Measurements from ENCODE around the gene FOXK1. TPM values are rescaled to one million over a fixed set of nuclear protein-coding genes. Genes with fewer than 3 reads are reported as not detected.

The FOXK1 gene
- total RNA-seq, 2 donors from 2014 or later = 32.3 to 32.5 TPM

- Mint-ChIP-seq H3K27ac (peak overlapping the region; percentile 99), H3K4me1 (peaks cover 14% of the 10 kb centered on the region), H3K36me3 (ENCODE audit: low read depth) (peaks cover 36% of the 10 kb centered on the region), H3K4me3 (peak overlapping the region; percentile 99), H3K27me3 (no peaks in the 10 kb centered on the region), H3K9me3 (no peaks in the 10 kb centered on the region)
- peak; percentile 40 for ATAC-seq (replicated peaks)
Measured at GRCh38 chr7:4774658-4775249, 92.7 kb downstream of the FOXK1 start.

- H3K27me3 Mint-ChIP-seq = no peaks in the 10 kb centered on the region
- no peaks in the 10 kb centered on the region for H3K9me3 Mint-ChIP-seq
- ATAC-seq (replicated peaks) = peak; percentile 94
- H3K36me3 Mint-ChIP-seq (ENCODE audit: low read depth) = peaks cover 42% of the 10 kb centered on the region
- H3K27ac Mint-ChIP-seq = peak within 1 kb of the TSS; percentile 99
- peaks cover 14% of the 10 kb centered on the region for H3K4me1 Mint-ChIP-seq
- H3K4me3 Mint-ChIP-seq = peak within 1 kb of the TSS; percentile 99
Measured at GRCh38 chr7:4775250-4775847, 93.3 kb downstream of the FOXK1 start, which contains the start of gene AP5Z1. Gene AP5Z1 (plus strand): TSS chr7:4775623. CDS start chr7:4775716, 93 bp downstream.

GRCh38 chr7:4775848-4776623, 93.9 kb downstream of the FOXK1 start:
- peaks cover 49% of the 10 kb centered on the region for H3K36me3 Mint-ChIP-seq (ENCODE audit: low read depth)
- H3K4me1 Mint-ChIP-seq = peaks cover 14% of the 10 kb centered on the region
- no peaks in the 10 kb centered on the region for H3K9me3 Mint-ChIP-seq
- H3K27me3 Mint-ChIP-seq = no peaks in the 10 kb centered on the region
- peak overlapping the region; percentile 99 for H3K4me3 Mint-ChIP-seq
- H3K27ac Mint-ChIP-seq = peak overlapping the region; percentile 99
- peak; percentile 34 for ATAC-seq (replicated peaks)

- Mint-ChIP-seq H3K9me3 (no peaks in the 10 kb centered on the region), H3K4me1 (peaks cover 13% of the 10 kb centered on the region), H3K36me3 (ENCODE audit: low read depth) (peaks cover 61% of the 10 kb centered on the region), H3K27me3 (no peaks in the 10 kb centered on the region), H3K4me3 (no peak overlapping the region), H3K27ac (no peak overlapping the region)
- no peak for ATAC-seq (replicated peaks)
Measured at GRCh38 chr7:4779118-4779517, 97.0 kb downstream of the FOXK1 start.

- H3K9me3 Mint-ChIP-seq = no peaks in the 10 kb centered on the region
- no peak overlapping the region for H3K27ac Mint-ChIP-seq
- H3K36me3 Mint-ChIP-seq (ENCODE audit: low read depth) = peaks cover 56% of the 10 kb centered on the region
- no peaks in the 10 kb centered on the region for H3K27me3 Mint-ChIP-seq
- no peak for ATAC-seq (replicated peaks)
- no peak overlapping the region for H3K4me3 Mint-ChIP-seq
- peaks cover 7% of the 10 kb centered on the region for H3K4me1 Mint-ChIP-seq
Measured at GRCh38 chr7:4781366-4782069, 99.4 kb downstream of the FOXK1 start.

- no peaks in the 10 kb centered on the region for H3K27me3 Mint-ChIP-seq
- no peak overlapping the region for H3K27ac Mint-ChIP-seq
- peaks cover 7% of the 10 kb centered on the region for H3K4me1 Mint-ChIP-seq
- H3K36me3 Mint-ChIP-seq (ENCODE audit: low read depth) = peaks cover 48% of the 10 kb centered on the region
- H3K9me3 Mint-ChIP-seq = no peaks in the 10 kb centered on the region
- no peak overlapping the region for H3K4me3 Mint-ChIP-seq
- ATAC-seq (replicated peaks) = no peak
Measured at GRCh38 chr7:4782333-4783291, 100.5 kb downstream of the FOXK1 start.

- Mint-ChIP-seq H3K36me3 (ENCODE audit: low read depth) (peaks cover 47% of the 10 kb centered on the region), H3K9me3 (no peaks in the 10 kb centered on the region), H3K4me1 (peaks cover 2% of the 10 kb centered on the region), H3K4me3 (no peak overlapping the region), H3K27ac (no peak overlapping the region), H3K27me3 (no peaks in the 10 kb centered on the region)
- ATAC-seq (replicated peaks) = no peak
Measured at GRCh38 chr7:4783292-4783652, 101.2 kb downstream of the FOXK1 start.

- no peaks in the 10 kb centered on the region for H3K27me3 Mint-ChIP-seq
- no peaks in the 10 kb centered on the region for H3K9me3 Mint-ChIP-seq
- no peak for ATAC-seq (replicated peaks)
- H3K36me3 Mint-ChIP-seq (ENCODE audit: low read depth) = peaks cover 45% of the 10 kb centered on the region
- H3K4me1 Mint-ChIP-seq = no peaks in the 10 kb centered on the region
- H3K4me3 Mint-ChIP-seq = no peak overlapping the region
- H3K27ac Mint-ChIP-seq = no peak overlapping the region
Measured at GRCh38 chr7:4783762-4784351, 101.8 kb downstream of the FOXK1 start.

- Mint-ChIP-seq H3K36me3 (ENCODE audit: low read depth) (peaks cover 43% of the 10 kb centered on the region), H3K4me1 (no peaks in the 10 kb centered on the region), H3K27ac (no peak overlapping the region), H3K4me3 (no peak overlapping the region), H3K9me3 (no peaks in the 10 kb centered on the region), H3K27me3 (no peaks in the 10 kb centered on the region)
- ATAC-seq (replicated peaks) = no peak
Measured at GRCh38 chr7:4784799-4785198, 102.7 kb downstream of the FOXK1 start.

- peaks cover 43% of the 10 kb centered on the region for H3K36me3 Mint-ChIP-seq (ENCODE audit: low read depth)
- no peak for ATAC-seq (replicated peaks)
- H3K4me3 Mint-ChIP-seq = no peak overlapping the region
- no peaks in the 10 kb centered on the region for H3K4me1 Mint-ChIP-seq
- no peaks in the 10 kb centered on the region for H3K9me3 Mint-ChIP-seq
- H3K27ac Mint-ChIP-seq = no peak overlapping the region
- no peaks in the 10 kb centered on the region for H3K27me3 Mint-ChIP-seq
Measured at GRCh38 chr7:4785371-4785770, 103.3 kb downstream of the FOXK1 start.

- Mint-ChIP-seq H3K9me3 (no peaks in the 10 kb centered on the region), H3K4me1 (no peaks in the 10 kb centered on the region), H3K27me3 (no peaks in the 10 kb centered on the region), H3K4me3 (no peak overlapping the region), H3K27ac (no peak overlapping the region), H3K36me3 (ENCODE audit: low read depth) (peaks cover 43% of the 10 kb centered on the region)
- ATAC-seq (replicated peaks) = no peak
Measured at GRCh38 chr7:4786015-4786414, 103.9 kb downstream of the FOXK1 start.

- ATAC-seq (replicated peaks) = no peak
- Mint-ChIP-seq H3K27ac (no peak overlapping the region), H3K4me3 (no peak overlapping the region), H3K27me3 (no peaks in the 10 kb centered on the region), H3K4me1 (no peaks in the 10 kb centered on the region), H3K9me3 (no peaks in the 10 kb centered on the region), H3K36me3 (ENCODE audit: low read depth) (peaks cover 41% of the 10 kb centered on the region)
Measured at GRCh38 chr7:4787541-4787940, 105.4 kb downstream of the FOXK1 start.

- no peaks in the 10 kb centered on the region for H3K27me3 Mint-ChIP-seq
- H3K4me3 Mint-ChIP-seq = no peak overlapping the region
- peaks cover 41% of the 10 kb centered on the region for H3K36me3 Mint-ChIP-seq (ENCODE audit: low read depth)
- no peaks in the 10 kb centered on the region for H3K4me1 Mint-ChIP-seq
- no peaks in the 10 kb centered on the region for H3K9me3 Mint-ChIP-seq
- no peak for ATAC-seq (replicated peaks)
- H3K27ac Mint-ChIP-seq = no peak overlapping the region
Measured at GRCh38 chr7:4787947-4788626, 106.0 kb downstream of the FOXK1 start.
